PC-9 (cell line): ENCODE measurements around the gene EXOC2.

Source experiments
- CTCF ChIP-seq: fragments of 200-600 bp; sonication (generic); conservative IDR thresholded peaks from 2 replicates; pipeline ENCODE4 v1.6.1; 2017; ENCODE audit warnings: mixed run types, antibody characterized with exemption, mild to moderate bottlenecking, moderate library complexity
- EZH2 ChIP-seq: fragments of 200-600 bp; sonication (generic); IDR thresholded peaks from 2 replicates; pipeline ENCODE4 v1.8.0; 2017; ENCODE audit warnings: antibody characterized with exemption, low read depth

- TF ChIP-seq CTCF (no peak), EZH2 (no peak)
Observed at GRCh38 chr6:454148-454991, 238.6 kb downstream of the EXOC2 start.
